ENCODE data around the gene LACC1. TPM values are rescaled to one million over a fixed set of nuclear protein-coding genes. Genes with fewer than 3 reads are reported as not detected.
A peak's percentile ranks its signal among the peaks of the same experiment; 100 is the strongest.

The LACC1 gene
- total and polyA plus RNA-seq, 9 donors, result 2.0 to 7.3 (median 5.3) TPM

GRCh38 chr13:43905435-43906031 is 25.8 kb downstream of the LACC1 start:
- DNase-seq, result peak in 1 of 5 donors; percentile 44
- H3K36me3 ChIP-seq, result no peaks in the 10 kb centered on the region
- no peaks in the 10 kb centered on the region for H3K9me3 ChIP-seq
- H3K4me3 ChIP-seq, result no peak overlapping the region
- no peaks in the 10 kb centered on the region for H3K27me3 ChIP-seq
- H3K4me1 ChIP-seq (ENCODE audit: insufficient read depth), result no peaks in the 10 kb centered on the region
- 0 to 2% (median 0%) methylated on average over 3 of the region's 3 CpGs for WGBS, 3 donors
- H3K27ac ChIP-seq, result no peak overlapping the region
- intact Hi-C loops (cut with DNase I), result loop anchor here in 3 of 4 donors (5.0 to 10.0 kb wide), 4 partner anchors 139 to 1069 kb away; no protein-coding TSS in a partner anchor
- TF ChIP-seq CTCF (IDR thresholded peaks at IDR 0.05), result peak in 2 of 3 donors; percentile 74 to 85
- no peak for TF ChIP-seq POLR2A (IDR thresholded peaks at IDR 0.05)

- DNase-seq, result no peak
- H3K4me3 ChIP-seq, result no peak overlapping the region
- H3K36me3 ChIP-seq, result no peaks in the 10 kb centered on the region
- H3K4me1 ChIP-seq (ENCODE audit: insufficient read depth), result no peaks in the 10 kb centered on the region
- intact Hi-C loops (cut with DNase I), result loop anchor here in 3 of 4 donors (5.0 to 10.0 kb wide), 4 partner anchors 136 to 1066 kb away; no protein-coding TSS in a partner anchor
- TF ChIP-seq CTCF (IDR thresholded peaks at IDR 0.05) (peak in 2 of 3 donors; percentile 36 to 57), EP300 (IDR thresholded peaks at IDR 0.05) (no peak), POLR2A (IDR thresholded peaks at IDR 0.05) (no peak)
- no peaks in the 10 kb centered on the region for H3K9me3 ChIP-seq
- 16 to 22% (median 20%) methylated on average over 2 of the region's 2 CpGs for WGBS, 3 donors
- no peak overlapping the region for H3K27ac ChIP-seq
- no peaks in the 10 kb centered on the region for H3K27me3 ChIP-seq
Observed at GRCh38 chr13:43908156-43909126, 28.7 kb downstream of the LACC1 start.

DNA sequence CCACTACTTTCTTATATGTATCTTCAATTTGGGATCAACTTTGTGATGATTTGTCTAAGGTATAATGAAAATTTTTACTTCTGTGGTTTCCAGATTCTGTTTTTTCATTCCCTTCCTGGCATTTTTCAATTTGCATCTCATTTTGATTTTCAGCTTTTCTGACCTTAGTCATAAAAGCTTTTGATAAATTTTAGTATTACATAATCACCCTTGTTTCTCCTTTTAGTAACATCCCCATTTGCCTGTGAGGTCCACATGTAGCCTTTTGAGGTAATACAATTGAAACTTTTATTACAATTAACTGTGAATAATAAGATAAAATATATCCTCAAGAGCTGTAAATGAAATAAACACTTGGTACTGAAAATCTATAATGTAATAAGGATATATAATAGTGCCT is 31.2 kb downstream of the LACC1 start:
- no peaks in the 10 kb centered on the region for H3K36me3 ChIP-seq
- intact Hi-C loops (cut with DNase I), result loop anchor here in 2 of 4 donors (10.0 kb wide), 3 partner anchors 144 to 544 kb away; no protein-coding TSS in a partner anchor

More for the DNA sequence above, 31.2 kb downstream of the LACC1 start:
- H3K27me3 ChIP-seq, result no peaks in the 10 kb centered on the region
- no peak overlapping the region for H3K27ac ChIP-seq
- H3K4me3 ChIP-seq, result no peak overlapping the region
- no peaks in the 10 kb centered on the region for H3K9me3 ChIP-seq
- H3K4me1 ChIP-seq (ENCODE audit: insufficient read depth), result no peaks in the 10 kb centered on the region
- no peak for DNase-seq
- TF ChIP-seq POLR2A (IDR thresholded peaks at IDR 0.05), result no peak
- no peak for TF ChIP-seq CTCF (IDR thresholded peaks at IDR 0.05)
- no peak for TF ChIP-seq EP300 (IDR thresholded peaks at IDR 0.05)
